Measurements from ENCODE around the gene WDR70. TPM values are rescaled to one million over a fixed set of nuclear protein-coding genes. Genes with fewer than 3 reads are reported as not detected.
"Not testable (repeated sequence)": the region's sequence is repeated elsewhere in the genome, so short reads cannot be mapped to it uniquely, and the experiment has no call there.

Gene WDR70
- total RNA-seq, 2 experiments from 2014 or later: 39.1 to 39.3 TPM

- Mint-ChIP-seq H3K4me1 (peaks cover 6% of the 10 kb centered on the region), H3K27me3 (no peaks in the 10 kb centered on the region), H3K36me3 (peaks cover 16% of the 10 kb centered on the region), H3K27ac (no peak overlapping the region), H3K4me3 (no peak overlapping the region), H3K9me3 (ENCODE audit: low read depth) (no peaks in the 10 kb centered on the region)
- no peak for DNase-seq
- CTCF ChIA-PET: interaction anchor here (3.4 kb wide), 1 partner anchor 11 kb away, joined by 10 read pairs; no protein-coding TSS in a partner anchor
- no peak for ATAC-seq
Measured at GRCh38 chr5:37424441-37424840, 45.3 kb downstream of the WDR70 start.

GRCh38 chr5:37428044-37428443 lies 48.9 kb downstream of the WDR70 start:
- Mint-ChIP-seq H3K4me1 (peaks cover 1% of the 10 kb centered on the region), H3K27me3 (no peaks in the 10 kb centered on the region), H3K9me3 (ENCODE audit: low read depth) (no peaks in the 10 kb centered on the region), H3K36me3 (peaks cover 11% of the 10 kb centered on the region), H3K27ac (no peak overlapping the region), H3K4me3 (no peak overlapping the region)
- CTCF ChIA-PET: interaction anchor here (0.8 to 1.4 kb wide), 2 partner anchors 15 to 433 kb away, joined by 3 to 4 read pairs; no protein-coding TSS in a partner anchor
- ATAC-seq: no peak
- DNase-seq: no peak

- ATAC-seq (no peak), DNase-seq (no peak)
- no peaks in the 10 kb centered on the region for H3K9me3 Mint-ChIP-seq (ENCODE audit: low read depth)
- CTCF ChIA-PET: no interaction called here
- no peak overlapping the region for H3K27ac Mint-ChIP-seq
- no peak overlapping the region for H3K4me3 Mint-ChIP-seq
- no peaks in the 10 kb centered on the region for H3K4me1 Mint-ChIP-seq
- H3K36me3 Mint-ChIP-seq: peaks cover 16% of the 10 kb centered on the region
- no peaks in the 10 kb centered on the region for H3K27me3 Mint-ChIP-seq
Measured at GRCh38 chr5:37435261-37435660, 56.1 kb downstream of the WDR70 start.

GRCh38 chr5:37436146-37436934 lies 57.2 kb downstream of the WDR70 start:
- no peak for ATAC-seq
- H3K4me3 Mint-ChIP-seq: no peak overlapping the region

GRCh38 chr5:37437711-37438110 lies 58.6 kb downstream of the WDR70 start:
- Mint-ChIP-seq H3K4me3 (no peak overlapping the region), H3K27me3 (no peaks in the 10 kb centered on the region), H3K36me3 (peaks cover 13% of the 10 kb centered on the region), H3K9me3 (ENCODE audit: low read depth) (no peaks in the 10 kb centered on the region), H3K27ac (no peak overlapping the region), H3K4me1 (no peaks in the 10 kb centered on the region)
- DNase-seq: no peak
- CTCF ChIA-PET: no interaction called here
- ATAC-seq: no peak

More at GRCh38 chr5:37436146-37436934, 57.2 kb downstream of the WDR70 start:
- no peak for DNase-seq
- Mint-ChIP-seq H3K27me3 (no peaks in the 10 kb centered on the region), H3K27ac (no peak overlapping the region), H3K9me3 (ENCODE audit: low read depth) (no peaks in the 10 kb centered on the region), H3K36me3 (peaks cover 16% of the 10 kb centered on the region), H3K4me1 (no peaks in the 10 kb centered on the region)
- CTCF ChIA-PET: no interaction called here

- ATAC-seq; CTCF ChIA-PET; H3K4me1 Mint-ChIP-seq; H3K4me3 Mint-ChIP-seq; H3K27ac Mint-ChIP-seq; DNase-seq; H3K9me3 Mint-ChIP-seq (ENCODE audit: low read depth); H3K27me3 Mint-ChIP-seq: not testable (repeated sequence)
- H3K36me3 Mint-ChIP-seq: peaks cover 43% of the 10 kb centered on the region
Measured at GRCh38 chr5:37445783-37446182, 66.7 kb downstream of the WDR70 start.

GRCh38 chr5:37448941-37449340 lies 69.8 kb downstream of the WDR70 start:
- Mint-ChIP-seq H3K9me3 (ENCODE audit: low read depth) (peaks cover 8% of the 10 kb centered on the region), H3K4me1 (no peaks in the 10 kb centered on the region), H3K4me3 (no peak overlapping the region), H3K27me3 (no peaks in the 10 kb centered on the region), H3K36me3 (peaks cover 59% of the 10 kb centered on the region), H3K27ac (no peak overlapping the region)
- CTCF ChIA-PET: no interaction called here
- ATAC-seq (no peak), DNase-seq (no peak)

- H3K9me3 Mint-ChIP-seq (ENCODE audit: low read depth); H3K27me3 Mint-ChIP-seq; H3K4me3 Mint-ChIP-seq; DNase-seq; CTCF ChIA-PET; H3K4me1 Mint-ChIP-seq; H3K27ac Mint-ChIP-seq; ATAC-seq: not testable (repeated sequence)
- peaks cover 41% of the 10 kb centered on the region for H3K36me3 Mint-ChIP-seq
Measured at GRCh38 chr5:37451991-37452390, 72.9 kb downstream of the WDR70 start.

GRCh38 chr5:37453252-37453651 lies 74.1 kb downstream of the WDR70 start:
- ATAC-seq; CTCF ChIA-PET; H3K9me3 Mint-ChIP-seq (ENCODE audit: low read depth); H3K4me1 Mint-ChIP-seq; H3K4me3 Mint-ChIP-seq; DNase-seq; H3K27me3 Mint-ChIP-seq; H3K27ac Mint-ChIP-seq: not testable (repeated sequence)
- H3K36me3 Mint-ChIP-seq: peaks cover 35% of the 10 kb centered on the region

- H3K4me3 Mint-ChIP-seq; CTCF ChIA-PET; H3K27me3 Mint-ChIP-seq; DNase-seq; H3K27ac Mint-ChIP-seq; H3K4me1 Mint-ChIP-seq; H3K9me3 Mint-ChIP-seq (ENCODE audit: low read depth): not testable (repeated sequence)
- peaks cover 29% of the 10 kb centered on the region for H3K36me3 Mint-ChIP-seq
- ATAC-seq: peak; percentile 23
Measured at GRCh38 chr5:37454402-37455055, 75.4 kb downstream of the WDR70 start.

GRCh38 chr5:37463191-37464051 lies 84.3 kb downstream of the WDR70 start:
- H3K27me3 Mint-ChIP-seq; DNase-seq; ATAC-seq; H3K4me1 Mint-ChIP-seq; H3K36me3 Mint-ChIP-seq; H3K27ac Mint-ChIP-seq; H3K4me3 Mint-ChIP-seq; H3K9me3 Mint-ChIP-seq (ENCODE audit: low read depth); CTCF ChIA-PET: not testable (repeated sequence)

GRCh38 chr5:37464581-37464980 lies 85.5 kb downstream of the WDR70 start:
- H3K4me1 Mint-ChIP-seq; H3K27ac Mint-ChIP-seq; CTCF ChIA-PET; H3K9me3 Mint-ChIP-seq (ENCODE audit: low read depth); H3K27me3 Mint-ChIP-seq; ATAC-seq; DNase-seq; H3K4me3 Mint-ChIP-seq: not testable (repeated sequence)
- H3K36me3 Mint-ChIP-seq: peaks cover 12% of the 10 kb centered on the region

- H3K9me3 Mint-ChIP-seq (ENCODE audit: low read depth); H3K4me3 Mint-ChIP-seq; CTCF ChIA-PET; H3K27me3 Mint-ChIP-seq; H3K27ac Mint-ChIP-seq; H3K4me1 Mint-ChIP-seq; DNase-seq; ATAC-seq: not testable (repeated sequence)
- peaks cover 28% of the 10 kb centered on the region for H3K36me3 Mint-ChIP-seq
Measured at GRCh38 chr5:37469383-37469782, 90.3 kb downstream of the WDR70 start.

All from activated CD8-positive, alpha-beta memory T cell treated with anti-CD3 and anti-CD28 coated beads, Interleukin-2, amount 10 ng/mL, durations not matched to agents 7 days and 5 days (primary cell).